TTC549 (cell line): ENCODE measurements around the gene UNC45A.
"Not testable (repeated sequence)": the region's sequence is repeated elsewhere in the genome, so short reads cannot be mapped to it uniquely, and the experiment has no call there.

Experiments used
- FAIRE-seq: peaks from 2 replicates; lab custom pipeline; 2012; peaks lifted over from hg19 to GRCh38; lab: Jason Lieb, UNC

The UNC45A gene, protein sequence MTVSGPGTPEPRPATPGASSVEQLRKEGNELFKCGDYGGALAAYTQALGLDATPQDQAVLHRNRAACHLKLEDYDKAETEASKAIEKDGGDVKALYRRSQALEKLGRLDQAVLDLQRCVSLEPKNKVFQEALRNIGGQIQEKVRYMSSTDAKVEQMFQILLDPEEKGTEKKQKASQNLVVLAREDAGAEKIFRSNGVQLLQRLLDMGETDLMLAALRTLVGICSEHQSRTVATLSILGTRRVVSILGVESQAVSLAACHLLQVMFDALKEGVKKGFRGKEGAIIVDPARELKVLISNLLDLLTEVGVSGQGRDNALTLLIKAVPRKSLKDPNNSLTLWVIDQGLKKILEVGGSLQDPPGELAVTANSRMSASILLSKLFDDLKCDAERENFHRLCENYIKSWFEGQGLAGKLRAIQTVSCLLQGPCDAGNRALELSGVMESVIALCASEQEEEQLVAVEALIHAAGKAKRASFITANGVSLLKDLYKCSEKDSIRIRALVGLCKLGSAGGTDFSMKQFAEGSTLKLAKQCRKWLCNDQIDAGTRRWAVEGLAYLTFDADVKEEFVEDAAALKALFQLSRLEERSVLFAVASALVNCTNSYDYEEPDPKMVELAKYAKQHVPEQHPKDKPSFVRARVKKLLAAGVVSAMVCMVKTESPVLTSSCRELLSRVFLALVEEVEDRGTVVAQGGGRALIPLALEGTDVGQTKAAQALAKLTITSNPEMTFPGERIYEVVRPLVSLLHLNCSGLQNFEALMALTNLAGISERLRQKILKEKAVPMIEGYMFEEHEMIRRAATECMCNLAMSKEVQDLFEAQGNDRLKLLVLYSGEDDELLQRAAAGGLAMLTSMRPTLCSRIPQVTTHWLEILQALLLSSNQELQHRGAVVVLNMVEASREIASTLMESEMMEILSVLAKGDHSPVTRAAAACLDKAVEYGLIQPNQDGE

DNA sequence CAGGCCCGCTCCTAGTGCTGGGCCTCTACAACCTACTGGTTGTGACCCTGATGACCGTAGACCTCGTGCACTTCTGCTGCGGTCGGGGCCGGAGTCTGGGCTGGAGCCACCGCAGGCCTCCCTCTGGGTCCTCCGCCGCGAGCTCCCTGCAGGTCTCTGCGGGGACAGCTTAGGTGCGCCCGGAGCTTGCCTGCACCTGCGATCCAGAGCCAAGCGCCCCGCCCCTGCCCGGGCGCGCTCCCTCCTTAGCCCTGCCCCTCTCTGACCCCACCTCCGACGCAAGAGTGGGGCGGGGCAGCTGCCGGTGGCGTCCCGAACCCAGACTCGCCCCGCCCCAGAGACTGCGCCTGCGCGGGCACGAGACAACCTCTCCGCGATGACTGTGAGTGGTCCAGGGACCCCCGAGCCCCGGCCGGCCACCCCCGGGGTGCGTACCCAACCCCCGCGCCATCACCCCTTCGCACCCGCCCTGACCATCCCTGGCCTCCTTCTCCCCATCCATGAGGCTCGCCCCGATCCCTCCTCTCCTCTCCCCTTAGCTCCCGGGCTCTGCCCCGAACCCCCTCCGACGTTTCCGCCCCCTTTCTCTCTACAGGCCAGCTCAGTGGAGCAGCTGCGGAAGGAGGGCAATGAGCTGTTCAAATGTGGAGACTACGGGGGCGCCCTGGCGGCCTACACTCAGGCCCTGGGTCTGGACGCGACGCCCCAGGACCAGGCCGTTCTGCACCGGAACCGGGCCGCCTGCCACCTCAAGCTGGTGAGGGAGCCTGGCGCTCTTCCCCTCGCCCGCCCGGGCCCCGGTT is at the start of gene UNC45A:
Gene UNC45A (plus strand): TSS at position 337 of the 803 bp plus-strand sequence. CDS start 40 bp downstream, at position 377.
- no peak for FAIRE-seq

GRCh38 chr15:90885432-90886290 is 49.4 kb upstream of the UNC45A start:
- no peak for FAIRE-seq

DNA sequence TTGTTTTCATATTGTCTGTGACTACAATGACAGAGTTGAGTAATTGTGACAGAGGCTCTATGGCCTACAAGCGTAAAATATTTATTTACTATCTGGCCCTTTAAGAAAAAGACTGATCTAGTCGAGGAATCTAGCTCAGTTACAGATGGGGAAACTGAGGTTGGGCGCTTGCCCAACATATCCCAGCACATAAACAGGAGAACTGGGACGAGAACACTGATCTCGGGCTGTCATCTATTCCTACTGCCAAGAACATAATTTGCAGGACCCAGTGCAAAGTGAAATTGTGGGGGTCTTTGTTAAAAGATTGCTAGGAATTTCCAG is 48.8 kb upstream of the UNC45A start:
- FAIRE-seq = no peak

DNA sequence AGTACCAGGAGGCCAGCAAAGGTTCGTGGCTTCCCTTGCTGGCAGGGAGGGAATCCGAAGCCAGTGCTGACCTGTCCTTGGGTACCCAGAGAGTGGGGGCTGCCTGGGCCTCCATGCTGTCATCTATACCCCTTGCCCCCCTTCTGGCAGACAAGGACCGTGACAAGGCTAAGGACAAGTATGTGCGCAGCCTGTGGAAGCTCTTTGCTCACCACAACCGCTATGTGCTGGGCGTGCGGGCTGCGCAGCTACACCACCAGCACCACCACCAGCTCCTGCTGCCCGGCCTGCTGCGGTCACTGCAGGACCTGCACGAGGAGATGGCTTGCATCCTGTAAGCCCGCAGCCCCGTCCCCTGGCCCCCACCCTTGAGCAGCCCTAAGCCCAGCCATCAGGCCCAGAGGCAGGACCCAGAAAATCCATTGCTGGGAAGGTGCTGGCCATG is 48.0 kb upstream of the UNC45A start:
- FAIRE-seq = no peak

DNA sequence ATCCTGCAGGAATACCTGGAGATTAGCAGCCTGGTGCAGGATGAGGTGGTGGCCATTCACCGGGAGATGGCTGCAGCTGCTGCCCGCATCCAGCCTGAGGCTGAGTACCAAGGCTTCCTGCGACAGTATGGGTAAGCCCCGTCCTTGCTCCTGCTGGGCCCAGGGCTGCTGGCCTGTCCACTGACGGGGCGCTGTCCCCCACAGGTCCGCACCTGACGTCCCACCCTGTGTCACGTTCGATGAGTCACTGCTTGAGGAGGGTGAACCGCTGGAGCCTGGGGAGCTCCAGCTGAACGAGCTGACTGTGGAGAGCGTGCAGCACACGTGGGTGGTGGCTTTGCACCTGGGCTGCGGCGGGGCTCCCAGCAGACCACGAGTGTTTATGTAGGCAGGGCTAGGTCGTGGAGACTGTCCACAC is 45.8 kb upstream of the UNC45A start:
- FAIRE-seq = no peak

- FAIRE-seq = no peak
Measured at GRCh38 chr15:90889736-90890456, 45.2 kb upstream of the UNC45A start.

DNA sequence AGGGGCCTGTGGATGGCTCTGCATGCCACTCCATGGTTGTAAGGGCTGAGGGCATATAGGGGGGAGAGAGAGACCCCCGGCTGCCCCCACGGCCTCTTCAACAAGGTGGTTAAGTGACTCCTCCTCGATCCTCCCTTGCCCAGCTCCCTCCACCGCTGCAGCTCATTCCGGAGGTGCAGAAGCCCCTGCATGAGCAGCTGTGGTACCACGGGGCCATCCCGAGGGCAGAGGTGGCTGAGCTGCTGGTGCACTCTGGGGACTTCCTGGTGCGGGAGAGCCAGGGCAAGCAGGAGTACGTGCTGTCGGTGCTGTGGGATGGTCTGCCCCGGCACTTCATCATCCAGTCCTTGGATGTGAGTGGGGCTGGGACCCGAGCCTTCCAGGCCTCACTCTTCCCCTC is 44.2 kb upstream of the UNC45A start:
- no peak for FAIRE-seq

GRCh38 chr15:90891346-90891949 is 43.6 kb upstream of the UNC45A start:
- no peak for FAIRE-seq

GRCh38 chr15:90892023-90892422 is 43.1 kb upstream of the UNC45A start:
- FAIRE-seq = no peak

DNA sequence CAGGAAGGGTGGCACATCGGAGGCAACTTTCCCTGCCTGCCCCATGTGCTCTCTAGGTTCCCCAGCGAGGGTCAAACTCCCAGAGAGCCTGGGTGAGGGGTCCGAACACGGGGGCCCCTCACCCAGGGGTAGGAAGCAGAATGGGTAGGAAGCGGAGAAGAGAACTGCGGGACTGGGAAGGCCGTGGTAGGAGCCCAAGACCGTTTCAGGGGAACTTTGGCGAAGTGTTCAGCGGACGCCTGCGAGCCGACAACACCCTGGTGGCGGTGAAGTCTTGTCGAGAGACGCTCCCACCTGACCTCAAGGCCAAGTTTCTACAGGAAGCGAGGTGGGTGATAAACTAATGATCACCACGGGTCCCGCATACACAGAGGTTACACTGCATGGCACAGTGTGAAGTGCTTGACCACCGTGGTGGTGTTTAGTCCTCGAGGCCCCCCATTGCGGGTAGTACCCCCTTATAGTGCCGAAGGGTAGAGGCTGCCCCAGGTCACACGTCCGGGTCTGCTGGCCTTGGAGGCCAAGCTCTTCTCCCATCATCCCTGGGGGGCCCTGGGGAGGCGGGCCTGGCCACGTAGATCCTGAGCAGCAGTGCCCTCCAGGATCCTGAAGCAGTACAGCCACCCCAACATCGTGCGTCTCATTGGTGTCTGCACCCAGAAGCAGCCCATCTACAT is 42.4 kb upstream of the UNC45A start:
- no peak for FAIRE-seq

DNA sequence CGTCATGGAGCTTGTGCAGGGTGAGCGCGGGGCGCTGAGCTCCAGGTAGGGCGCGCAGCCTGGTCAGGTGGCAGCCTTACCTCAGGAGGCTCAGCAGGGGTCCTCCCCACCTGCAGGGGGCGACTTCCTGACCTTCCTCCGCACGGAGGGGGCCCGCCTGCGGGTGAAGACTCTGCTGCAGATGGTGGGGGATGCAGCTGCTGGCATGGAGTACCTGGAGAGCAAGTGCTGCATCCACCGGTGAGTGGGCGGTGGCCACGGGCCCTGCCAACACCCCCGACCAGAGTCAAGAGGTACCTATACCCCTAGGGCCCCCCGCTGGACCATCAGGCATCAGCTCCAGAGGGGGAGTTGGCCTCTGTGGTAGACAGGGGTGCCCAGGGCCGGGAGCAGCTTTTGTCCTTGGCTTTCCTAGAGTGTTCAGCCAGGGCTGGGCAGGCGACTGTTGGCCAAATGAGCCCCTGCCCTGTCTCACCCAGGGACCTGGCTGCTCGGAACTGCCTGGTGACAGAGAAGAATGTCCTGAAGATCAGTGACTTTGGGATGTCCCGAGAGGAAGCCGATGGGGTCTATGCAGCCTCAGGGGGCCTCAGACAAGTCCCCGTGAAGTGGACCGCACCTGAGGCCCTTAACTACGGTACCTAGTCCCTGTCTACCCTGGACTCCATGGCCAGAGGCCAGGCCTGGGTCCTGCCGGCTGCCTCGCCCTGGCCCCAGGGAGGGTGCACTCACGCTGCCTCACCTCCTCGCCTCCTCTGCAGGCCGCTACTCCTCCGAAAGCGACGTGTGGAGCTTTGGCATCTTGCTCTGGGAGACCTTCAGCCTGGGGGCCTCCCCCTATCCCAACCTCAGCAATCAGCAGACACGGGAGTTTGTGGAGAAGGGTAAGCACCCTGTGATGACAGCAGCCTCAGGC is 41.7 kb upstream of the UNC45A start:
- FAIRE-seq = no peak

GRCh38 chr15:90895571-90896117 is 39.4 kb upstream of the UNC45A start:
- no peak for FAIRE-seq

DNA sequence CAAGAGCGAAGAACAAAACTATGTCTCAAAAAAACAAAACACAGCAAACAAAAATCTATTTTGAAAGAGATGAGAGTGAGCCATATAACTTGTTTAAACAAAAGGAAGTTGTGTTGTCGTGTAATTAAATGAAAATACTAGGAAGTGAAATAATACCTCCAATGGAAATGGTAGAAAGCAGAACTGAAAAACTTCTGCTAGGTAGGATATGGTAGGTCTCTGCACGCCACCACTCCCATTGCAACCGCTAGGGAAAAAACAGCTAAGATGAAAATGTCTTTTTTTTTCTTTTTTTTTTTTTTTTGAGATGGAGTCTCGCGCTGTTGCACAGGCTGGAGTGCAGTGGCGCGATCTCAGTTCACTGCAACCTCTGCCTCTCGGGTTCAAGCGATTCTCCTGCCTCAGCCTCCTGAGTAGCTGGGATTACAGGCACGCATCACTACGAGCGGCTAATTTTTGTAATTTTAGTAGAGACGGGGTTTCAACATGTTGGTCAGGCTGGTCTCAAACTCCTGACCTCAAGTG is 37.9 kb upstream of the UNC45A start:
- FAIRE-seq = not testable (repeated sequence)

DNA sequence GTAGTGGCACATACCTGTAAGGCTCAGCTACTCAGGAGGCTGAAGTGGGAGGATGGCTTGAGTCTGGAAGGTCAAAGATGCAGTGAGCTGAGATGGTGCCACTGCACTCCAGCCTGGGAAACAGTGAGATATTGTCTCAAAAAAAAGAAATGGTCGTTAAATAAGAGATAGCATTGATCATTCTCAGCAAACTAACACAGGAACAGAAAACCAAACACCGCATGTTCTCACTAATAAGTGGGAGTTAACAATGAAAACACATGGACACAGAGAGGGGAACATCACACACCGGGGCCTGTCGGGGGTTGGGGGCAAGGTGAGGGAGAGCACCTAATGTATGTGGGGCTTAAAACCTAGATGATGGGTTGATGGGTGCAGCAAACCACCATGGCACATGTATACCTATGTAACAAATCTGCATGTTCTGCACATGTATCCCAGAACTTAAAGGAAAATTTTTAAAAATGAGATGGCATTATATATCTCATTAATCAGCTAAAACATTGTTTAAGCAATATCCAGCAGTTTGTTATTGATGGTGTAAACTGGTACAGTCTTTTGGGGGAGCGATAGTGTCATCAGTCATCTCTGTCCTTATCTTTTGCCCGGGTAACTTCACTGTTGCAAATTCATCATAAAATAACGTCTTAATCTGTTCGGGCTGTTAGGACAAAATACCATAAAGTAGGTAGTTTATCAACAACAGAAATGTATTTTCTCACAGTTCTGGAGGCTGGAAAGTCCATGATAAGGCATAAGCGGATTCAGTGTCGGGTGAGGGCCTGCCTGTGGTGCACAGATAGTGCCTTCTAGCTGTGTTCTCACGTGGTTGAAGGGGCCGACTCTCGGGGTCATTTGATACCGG is 33.7 kb upstream of the UNC45A start:
- no peak for FAIRE-seq

- FAIRE-seq = no peak
Measured at GRCh38 chr15:90902040-90902839, 32.8 kb upstream of the UNC45A start.
